T-helper 2 cell treated with Interferon-gamma antibody and Interleukin-4, amounts not matched to agents 5 μg/mL and 100 μg/mL, for 36 hours (primary cell): ENCODE measurements around the gene JAML.
"Not testable (repeated sequence)": the region's sequence is repeated elsewhere in the genome, so short reads cannot be mapped to it uniquely, and the experiment has no call there.

ENCODE experiments used
- DNase-seq: peaks from one replicate; pipeline ENCODE4 v3.0.0; 2021; ENCODE audit warnings: low spot score
- H3K27ac Mint-ChIP-seq: one replicate; pipeline ENCODE4 v1.8.0; 2021; ENCODE audit warnings: mild to moderate bottlenecking, mixed read lengths
- H3K27me3 Mint-ChIP-seq: one replicate; pipeline ENCODE4 v1.8.0; 2021; ENCODE audit warnings: low read depth, mixed read lengths
- H3K36me3 Mint-ChIP-seq: one replicate; pipeline ENCODE4 v1.8.0; 2021; ENCODE audit warnings: low read depth, mixed read lengths
- H3K4me1 Mint-ChIP-seq: one replicate; pipeline ENCODE4 v1.8.0; 2021; ENCODE audit warnings: low read depth, mixed read lengths
- H3K4me3 Mint-ChIP-seq: one replicate; pipeline ENCODE4 v1.8.0; 2022; ENCODE audit warnings: mild to moderate bottlenecking, moderate library complexity, mixed read lengths
- H3K9me3 Mint-ChIP-seq: one replicate; pipeline ENCODE4 v1.8.0; 2021; ENCODE audit warnings: mixed read lengths

JAML gene

GRCh38 chr11:118186346-118187107 is 38.3 kb downstream of the JAML start:
- Mint-ChIP-seq H3K27ac (no peak overlapping the region), H3K9me3 (peaks cover 5% of the 10 kb centered on the region), H3K36me3 (peaks cover 8% of the 10 kb centered on the region), H3K4me3 (no peak overlapping the region), H3K4me1 (peaks cover 3% of the 10 kb centered on the region), H3K27me3 (peaks cover 9% of the 10 kb centered on the region)
- no peak for DNase-seq

GRCh38 chr11:118184784-118185579 is 39.8 kb downstream of the JAML start:
- Mint-ChIP-seq H3K4me3 (no peak overlapping the region), H3K27ac (no peak overlapping the region), H3K4me1 (peaks cover 3% of the 10 kb centered on the region), H3K27me3 (peaks cover 8% of the 10 kb centered on the region), H3K36me3 (no peaks in the 10 kb centered on the region), H3K9me3 (no peaks in the 10 kb centered on the region)
- no peak for DNase-seq

GRCh38 chr11:118183691-118184090 is 41.1 kb downstream of the JAML start:
- not testable (repeated sequence) for DNase-seq, H3K27ac Mint-ChIP-seq, H3K4me1 Mint-ChIP-seq, H3K9me3 Mint-ChIP-seq, H3K36me3 Mint-ChIP-seq, H3K4me3 Mint-ChIP-seq, H3K27me3 Mint-ChIP-seq

- Mint-ChIP-seq H3K36me3 (no peaks in the 10 kb centered on the region), H3K4me1 (peaks cover 2% of the 10 kb centered on the region), H3K27me3 (peaks cover 17% of the 10 kb centered on the region), H3K27ac (no peak overlapping the region), H3K4me3 (no peak overlapping the region), H3K9me3 (no peaks in the 10 kb centered on the region)
- no peak for DNase-seq
Observed at GRCh38 chr11:118180300-118180703, 44.5 kb downstream of the JAML start.

GRCh38 chr11:118176778-118177134 is 48.1 kb downstream of the JAML start:
- Mint-ChIP-seq H3K4me1 (peaks cover 2% of the 10 kb centered on the region), H3K27me3 (peaks cover 17% of the 10 kb centered on the region), H3K4me3 (no peak overlapping the region), H3K36me3 (no peaks in the 10 kb centered on the region), H3K27ac (no peak overlapping the region), H3K9me3 (no peaks in the 10 kb centered on the region)
- DNase-seq, result no peak

GRCh38 chr11:118175993-118176777 is 48.6 kb downstream of the JAML start, which contains the start of gene SCN2B:
Gene SCN2B (minus strand): TSS chr11:118176639. CDS start chr11:118176431, 208 bp downstream.
- no peak for DNase-seq
- Mint-ChIP-seq H3K4me1 (peaks cover 3% of the 10 kb centered on the region), H3K36me3 (no peaks in the 10 kb centered on the region), H3K4me3 (no peak within 1 kb of the TSS), H3K27me3 (peaks cover 17% of the 10 kb centered on the region), H3K9me3 (no peaks in the 10 kb centered on the region), H3K27ac (no peak within 1 kb of the TSS)

GRCh38 chr11:118175031-118175992 is 49.5 kb downstream of the JAML start:
- no peak overlapping the region for H3K4me3 Mint-ChIP-seq
- DNase-seq, result no peak
- H3K36me3 Mint-ChIP-seq, result no peaks in the 10 kb centered on the region
- no peak overlapping the region for H3K27ac Mint-ChIP-seq
- peaks cover 3% of the 10 kb centered on the region for H3K4me1 Mint-ChIP-seq
- no peaks in the 10 kb centered on the region for H3K9me3 Mint-ChIP-seq
- peaks cover 17% of the 10 kb centered on the region for H3K27me3 Mint-ChIP-seq

GRCh38 chr11:118174006-118174567 is 50.7 kb downstream of the JAML start:
- H3K9me3 Mint-ChIP-seq, result no peaks in the 10 kb centered on the region
- no peak overlapping the region for H3K27ac Mint-ChIP-seq
- no peak for DNase-seq
- H3K4me3 Mint-ChIP-seq, result no peak overlapping the region
- no peaks in the 10 kb centered on the region for H3K36me3 Mint-ChIP-seq
- peaks cover 3% of the 10 kb centered on the region for H3K4me1 Mint-ChIP-seq
- peaks cover 17% of the 10 kb centered on the region for H3K27me3 Mint-ChIP-seq

GRCh38 chr11:118172356-118172755 is 52.5 kb downstream of the JAML start:
- peaks cover 3% of the 10 kb centered on the region for H3K4me1 Mint-ChIP-seq
- H3K9me3 Mint-ChIP-seq, result no peaks in the 10 kb centered on the region
- no peaks in the 10 kb centered on the region for H3K36me3 Mint-ChIP-seq
- peaks cover 20% of the 10 kb centered on the region for H3K27me3 Mint-ChIP-seq
- DNase-seq, result no peak
- H3K4me3 Mint-ChIP-seq, result no peak overlapping the region
- H3K27ac Mint-ChIP-seq, result no peak overlapping the region

GRCh38 chr11:118171269-118172062 is 53.3 kb downstream of the JAML start:
- peak; percentile 64 for DNase-seq
- H3K27ac Mint-ChIP-seq, result no peak overlapping the region
- H3K4me3 Mint-ChIP-seq, result no peak overlapping the region
- H3K9me3 Mint-ChIP-seq, result no peaks in the 10 kb centered on the region
- no peaks in the 10 kb centered on the region for H3K36me3 Mint-ChIP-seq
- H3K4me1 Mint-ChIP-seq, result peaks cover 3% of the 10 kb centered on the region
- peaks cover 16% of the 10 kb centered on the region for H3K27me3 Mint-ChIP-seq

GRCh38 chr11:118170882-118171268 is 53.9 kb downstream of the JAML start:
- Mint-ChIP-seq H3K36me3 (no peaks in the 10 kb centered on the region), H3K27me3 (peaks cover 10% of the 10 kb centered on the region), H3K27ac (no peak overlapping the region), H3K4me1 (peaks cover 3% of the 10 kb centered on the region), H3K9me3 (no peaks in the 10 kb centered on the region), H3K4me3 (no peak overlapping the region)
- no peak for DNase-seq

- Mint-ChIP-seq H3K4me1 (peaks cover 2% of the 10 kb centered on the region), H3K36me3 (no peaks in the 10 kb centered on the region), H3K9me3 (no peaks in the 10 kb centered on the region), H3K27me3 (peaks cover 4% of the 10 kb centered on the region), H3K27ac (no peak overlapping the region), H3K4me3 (no peak overlapping the region)
- no peak for DNase-seq
Observed at GRCh38 chr11:118170231-118170630, 54.6 kb downstream of the JAML start.
